Effector memory CD8-positive, alpha-beta T cell (primary cell): Measurements from ENCODE around the gene PIGC.

Experiments used
- ATAC-seq: fragments of 150-1000 bp; cut with Tn5 transposase; replicated peaks from 2 replicates; pipeline ENCODE4 v1.10.0; 2021; ENCODE audit warnings: mild to moderate bottlenecking, moderate library complexity
- DNase-seq, 3 experiments: peaks; one replicate each; pipeline ENCODE4 v3.0.0; 2021
- H3K27ac Mint-ChIP-seq, 2 donors: one replicate each; pipeline ENCODE4 v1.8.0; 2022; ENCODE audit warnings: mild to moderate bottlenecking in 2 of 2, mixed read lengths in 2 of 2, moderate library complexity in 2 of 2
- H3K27me3 Mint-ChIP-seq, 2 donors: one replicate each; pipeline ENCODE4 v1.8.0; 2022; ENCODE audit warnings: mixed read lengths in 2 of 2
- H3K36me3 Mint-ChIP-seq: one replicate; pipeline ENCODE4 v1.8.0; 2022; ENCODE audit warnings: mild to moderate bottlenecking, moderate library complexity, mixed read lengths; ENCODE audit not compliant: insufficient read depth
- H3K4me1 Mint-ChIP-seq, 2 donors: one replicate each; pipeline ENCODE4 v1.8.0; 2022; ENCODE audit warnings: low read depth in 2 of 2, mixed read lengths in 2 of 2
- H3K4me3 Mint-ChIP-seq, 2 donors: one replicate each; pipeline ENCODE4 v1.8.0; 2022; ENCODE audit warnings: mild to moderate bottlenecking in 2 of 2, mixed read lengths in 2 of 2, moderate library complexity in 2 of 2
- H3K9me3 Mint-ChIP-seq, 2 donors: one replicate each; pipeline ENCODE4 v1.8.0; 2022; ENCODE audit warnings: mixed read lengths in 2 of 2

Gene PIGC

DNA sequence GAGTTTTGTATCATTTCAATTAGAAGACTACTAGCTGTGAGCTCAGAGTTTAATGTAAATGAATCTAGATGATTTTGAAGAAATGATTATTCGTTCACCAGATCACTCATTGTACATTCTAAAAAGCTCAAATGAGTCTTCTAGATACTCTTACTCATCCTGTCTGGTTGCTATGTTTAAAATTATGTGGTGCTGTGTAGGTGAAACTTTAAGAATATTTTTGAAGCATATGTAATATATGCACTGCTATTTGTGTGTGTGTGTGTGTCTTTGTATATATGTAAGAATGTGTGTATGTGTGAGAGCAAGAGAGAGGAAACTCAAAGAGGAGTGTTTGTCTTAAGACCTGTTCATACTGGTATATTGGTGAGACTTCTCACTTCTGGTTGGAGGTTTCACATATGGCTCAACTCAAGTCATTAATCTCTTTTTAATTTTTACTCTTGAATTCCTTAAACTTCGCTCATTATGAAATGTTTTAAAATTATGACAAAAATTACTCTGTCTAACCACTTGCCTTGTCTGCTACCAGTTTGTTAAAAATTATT lies 32.0 kb downstream of the PIGC start:
- Mint-ChIP-seq H3K27ac (no peak overlapping the region), H3K4me1 (peaks cover 1 to 4% of the 10 kb centered on the region in 2 donors), H3K9me3 (no peaks in the 10 kb centered on the region), H3K36me3 (no peaks in the 10 kb centered on the region), H3K27me3 (no peaks in the 10 kb centered on the region), H3K4me3 (no peak overlapping the region)
- ATAC-seq (peak; percentile 36), DNase-seq (no peak)

DNA sequence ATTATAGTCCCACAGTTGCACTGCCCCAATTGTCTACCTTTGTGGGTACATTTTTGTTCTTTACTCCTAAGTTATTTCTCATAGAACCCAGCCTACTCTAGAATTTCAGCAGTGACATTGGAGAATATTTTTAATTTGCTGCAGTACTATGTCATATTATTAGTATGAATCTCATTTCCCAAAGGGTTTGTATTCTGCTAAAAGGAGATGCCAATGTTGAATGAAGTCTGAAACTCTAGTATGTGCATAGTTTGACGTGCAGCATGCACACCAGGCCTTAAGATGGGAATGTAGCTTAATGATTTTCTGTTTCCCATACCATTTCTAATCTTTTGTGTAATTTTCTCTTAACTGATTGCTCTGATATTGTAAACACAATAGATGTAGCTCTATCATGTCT lies 33.8 kb downstream of the PIGC start:
- no peak for ATAC-seq
- Mint-ChIP-seq H3K27me3 (no peaks in the 10 kb centered on the region), H3K27ac (no peak overlapping the region), H3K9me3 (no peaks in the 10 kb centered on the region), H3K4me1 (peaks cover 1 to 4% of the 10 kb centered on the region in 2 donors), H3K4me3 (no peak overlapping the region), H3K36me3 (no peaks in the 10 kb centered on the region)
- DNase-seq, result no peak

DNA sequence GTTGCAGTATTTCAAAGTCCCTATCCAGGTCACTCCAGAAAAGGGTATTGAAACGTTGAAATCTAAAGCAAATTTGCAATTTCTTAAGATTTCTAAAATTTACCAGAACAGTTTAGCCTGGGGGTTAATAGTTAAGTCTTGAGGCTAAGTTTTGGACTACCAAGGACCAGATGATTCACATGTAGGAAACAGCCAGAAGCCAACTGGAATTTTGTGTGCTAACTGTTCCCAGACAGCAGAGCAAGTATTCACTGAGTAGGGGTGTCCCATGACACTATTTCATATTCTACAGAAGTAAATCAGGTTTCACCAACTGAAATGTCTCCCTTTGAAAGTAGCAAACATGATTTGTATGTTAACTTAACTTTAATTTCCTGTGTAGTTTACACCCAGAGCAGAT lies 34.9 kb downstream of the PIGC start:
- H3K36me3 Mint-ChIP-seq, result no peaks in the 10 kb centered on the region
- no peak overlapping the region for H3K27ac Mint-ChIP-seq
- H3K27me3 Mint-ChIP-seq, result no peaks in the 10 kb centered on the region
- H3K4me3 Mint-ChIP-seq, result no peak overlapping the region
- no peak for ATAC-seq
- H3K9me3 Mint-ChIP-seq, result no peaks in the 10 kb centered on the region
- DNase-seq, result no peak
- H3K4me1 Mint-ChIP-seq, result peaks cover 3 to 4% of the 10 kb centered on the region in 2 donors

DNA sequence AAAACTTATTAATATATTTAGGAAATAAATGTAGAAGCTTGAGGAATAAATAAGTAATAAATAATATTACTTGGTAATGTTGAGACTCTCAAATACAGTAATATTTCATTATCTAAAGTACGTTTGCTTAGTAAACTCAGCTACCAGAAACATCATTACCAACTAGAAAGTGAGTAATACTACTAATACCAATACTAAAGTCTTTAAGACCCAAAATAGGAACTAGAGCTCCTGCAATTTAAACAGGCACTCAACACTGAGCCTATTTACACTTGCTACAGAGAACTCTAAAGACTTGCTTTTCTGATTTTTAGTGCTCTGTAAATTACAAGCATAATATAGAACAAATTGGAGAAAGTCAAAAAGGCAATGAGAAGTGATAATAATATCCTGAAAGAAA lies 36.9 kb downstream of the PIGC start:
- peaks cover 12 to 14% of the 10 kb centered on the region in 2 donors for H3K4me1 Mint-ChIP-seq

DNA sequence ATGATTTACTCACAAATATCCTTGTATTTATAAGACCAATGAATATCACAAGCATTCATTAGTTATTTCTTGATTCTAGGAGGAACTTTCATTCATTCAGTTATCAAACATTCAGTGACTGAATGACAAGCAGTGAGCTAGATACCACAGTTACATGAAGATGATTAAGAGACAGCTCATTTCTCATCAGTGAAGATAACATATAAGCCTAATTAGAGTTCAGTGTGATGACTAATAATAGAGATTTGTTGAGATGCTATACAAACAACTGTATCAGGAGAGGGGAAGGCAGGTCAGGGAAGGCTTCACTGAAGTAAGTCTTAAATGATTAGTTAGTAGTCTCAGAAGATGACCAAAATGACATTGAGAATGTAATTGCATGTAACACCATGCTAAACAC lies 38.0 kb downstream of the PIGC start:
- Mint-ChIP-seq H3K4me1 (peaks cover 11 to 12% of the 10 kb centered on the region in 2 donors), H3K27me3 (no peaks in the 10 kb centered on the region), H3K27ac (no peak overlapping the region), H3K9me3 (no peaks in the 10 kb centered on the region), H3K4me3 (no peak overlapping the region), H3K36me3 (no peaks in the 10 kb centered on the region)
- no peak for DNase-seq
- ATAC-seq, result no peak

More for the DNA sequence above, 36.9 kb downstream of the PIGC start:
- no peaks in the 10 kb centered on the region for H3K27me3 Mint-ChIP-seq
- ATAC-seq, result no peak
- H3K4me3 Mint-ChIP-seq, result no peak overlapping the region
- no peaks in the 10 kb centered on the region for H3K36me3 Mint-ChIP-seq
- no peak for DNase-seq
- no peaks in the 10 kb centered on the region for H3K9me3 Mint-ChIP-seq
- H3K27ac Mint-ChIP-seq, result no peak overlapping the region

DNA sequence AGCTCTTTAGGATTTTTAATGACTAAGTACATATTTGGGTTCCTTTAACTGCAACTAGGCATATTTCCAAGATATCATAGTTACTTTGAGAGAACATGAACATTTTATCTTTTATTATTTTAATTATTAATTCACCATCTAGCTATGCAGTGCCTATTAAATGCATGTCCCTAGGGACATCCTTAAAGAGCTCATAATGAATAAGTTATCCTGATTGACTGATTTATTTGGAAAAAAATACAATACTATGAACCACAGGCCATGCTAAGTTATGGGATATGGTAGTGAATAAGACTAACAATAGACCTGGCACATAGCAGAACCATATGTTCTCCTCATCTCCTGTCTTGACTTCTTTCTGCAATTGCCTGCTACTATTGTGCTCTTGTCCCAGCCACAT lies 39.7 kb downstream of the PIGC start:
- Mint-ChIP-seq H3K27ac (no peak overlapping the region), H3K4me3 (no peak overlapping the region)
- DNase-seq, result no peak

DNA sequence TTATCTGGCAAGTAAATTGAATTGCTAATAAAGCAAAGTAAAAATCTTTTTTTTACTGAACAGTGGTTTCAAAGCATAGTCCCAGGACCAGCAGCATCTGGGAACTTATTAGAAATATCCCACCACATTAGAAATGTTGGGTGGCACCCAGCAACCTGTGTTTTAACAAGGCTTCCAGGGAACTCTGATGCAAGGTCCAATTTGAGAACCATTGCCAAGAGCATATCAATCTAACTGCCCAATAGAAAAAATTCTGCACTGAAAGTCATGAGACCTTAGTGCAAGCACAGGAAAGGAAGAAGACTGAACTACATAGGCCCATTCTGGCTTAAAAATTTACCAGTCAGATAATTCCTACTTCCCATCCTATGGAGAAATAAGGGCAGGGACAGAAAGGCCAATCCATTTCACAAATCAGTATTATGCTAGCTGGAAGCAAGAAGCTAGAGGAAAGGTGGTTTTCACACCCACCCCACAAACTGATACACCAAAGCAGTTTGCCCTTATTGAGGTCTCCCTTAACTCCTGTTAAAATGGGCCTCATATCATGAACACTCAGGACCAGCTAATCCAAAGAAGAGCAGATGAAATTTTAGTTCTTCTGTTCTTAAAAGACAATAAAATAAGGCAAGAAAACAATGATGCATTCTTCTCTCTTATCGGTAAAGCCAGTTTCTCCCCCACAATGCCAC lies 40.8 kb downstream of the PIGC start:
- DNase-seq (no peak), ATAC-seq (peak; percentile 73)
- H3K27ac Mint-ChIP-seq, result peak overlapping the region in 1 of 2 donors; percentile 47
- H3K4me3 Mint-ChIP-seq, result no peak overlapping the region
- H3K36me3 Mint-ChIP-seq, result no peaks in the 10 kb centered on the region
- no peaks in the 10 kb centered on the region for H3K27me3 Mint-ChIP-seq
- H3K4me1 Mint-ChIP-seq, result peaks cover 18 to 36% of the 10 kb centered on the region in 2 donors
- H3K9me3 Mint-ChIP-seq, result no peaks in the 10 kb centered on the region

More for the DNA sequence above, 39.7 kb downstream of the PIGC start:
- Mint-ChIP-seq H3K9me3 (no peaks in the 10 kb centered on the region), H3K27me3 (no peaks in the 10 kb centered on the region), H3K4me1 (peaks cover 15 to 26% of the 10 kb centered on the region in 2 donors), H3K36me3 (no peaks in the 10 kb centered on the region)
- no peak for ATAC-seq

DNA sequence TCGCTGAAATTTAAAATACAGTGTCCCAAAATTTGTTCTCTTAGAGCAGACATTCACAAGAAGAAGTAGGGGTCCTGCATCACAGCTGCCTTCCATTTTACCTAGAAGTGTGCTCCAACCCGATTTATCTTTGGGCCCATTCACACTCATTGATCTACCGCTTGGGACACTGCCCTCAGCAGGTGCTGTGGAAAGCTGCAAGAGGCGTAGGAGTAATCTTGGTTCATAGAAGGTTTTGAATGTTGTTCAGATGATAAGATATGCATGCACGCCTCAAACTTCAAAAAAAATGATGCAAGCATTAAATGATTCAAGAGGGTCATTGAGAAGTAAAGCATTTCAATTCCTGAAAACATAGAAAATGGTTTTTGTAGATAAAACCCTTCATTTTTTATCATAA lies 42.0 kb downstream of the PIGC start:
- Mint-ChIP-seq H3K9me3 (no peaks in the 10 kb centered on the region), H3K27ac (no peak overlapping the region), H3K4me3 (no peak overlapping the region), H3K36me3 (no peaks in the 10 kb centered on the region), H3K4me1 (peaks cover 18 to 36% of the 10 kb centered on the region in 2 donors), H3K27me3 (no peaks in the 10 kb centered on the region)
- no peak for ATAC-seq
- no peak for DNase-seq

DNA sequence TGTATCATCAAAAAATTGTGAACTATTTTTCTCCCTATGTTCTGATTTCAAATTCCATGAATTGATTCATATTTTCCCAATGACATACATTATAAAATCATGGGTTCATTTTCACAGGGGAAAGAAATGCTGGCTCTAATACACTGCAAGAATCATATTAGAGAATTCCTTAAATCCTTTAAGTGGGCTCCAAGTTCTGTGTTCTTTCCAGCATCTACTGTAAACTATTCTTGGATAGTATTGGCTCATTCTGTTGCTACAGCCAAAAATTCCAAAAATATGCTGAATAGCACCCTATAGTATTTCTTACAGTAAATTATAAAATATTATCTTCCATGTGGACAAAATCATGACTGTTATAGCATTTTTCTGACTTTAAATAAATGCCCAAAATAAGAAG lies 42.4 kb downstream of the PIGC start:
- Mint-ChIP-seq H3K4me3 (no peak overlapping the region), H3K27me3 (no peaks in the 10 kb centered on the region), H3K36me3 (no peaks in the 10 kb centered on the region), H3K27ac (no peak overlapping the region), H3K9me3 (no peaks in the 10 kb centered on the region), H3K4me1 (peaks cover 18 to 36% of the 10 kb centered on the region in 2 donors)
- ATAC-seq (no peak), DNase-seq (no peak)

DNA sequence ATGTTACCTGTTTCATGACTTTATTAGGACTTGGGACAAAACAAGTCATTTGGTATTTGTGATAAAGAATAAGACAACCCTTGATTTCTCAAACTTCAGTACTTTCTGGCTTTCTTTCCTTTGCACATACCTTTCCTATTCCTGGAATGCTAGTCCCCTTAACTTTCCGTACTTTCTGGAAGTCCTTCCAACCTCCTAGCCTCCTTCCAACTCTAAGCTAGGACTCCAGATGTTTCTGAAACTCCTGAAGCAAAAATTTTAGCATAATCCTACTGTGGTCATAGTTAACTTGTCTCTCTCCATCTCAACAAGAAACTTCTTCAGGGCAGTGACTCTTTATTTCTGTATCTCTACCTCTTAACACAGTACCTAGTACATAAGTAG lies 43.2 kb downstream of the PIGC start:
- ATAC-seq (no peak), DNase-seq (no peak)
- Mint-ChIP-seq H3K27me3 (no peaks in the 10 kb centered on the region), H3K36me3 (no peaks in the 10 kb centered on the region), H3K4me1 (peaks cover 18 to 36% of the 10 kb centered on the region in 2 donors), H3K27ac (no peak overlapping the region), H3K4me3 (no peak overlapping the region), H3K9me3 (no peaks in the 10 kb centered on the region)

DNA sequence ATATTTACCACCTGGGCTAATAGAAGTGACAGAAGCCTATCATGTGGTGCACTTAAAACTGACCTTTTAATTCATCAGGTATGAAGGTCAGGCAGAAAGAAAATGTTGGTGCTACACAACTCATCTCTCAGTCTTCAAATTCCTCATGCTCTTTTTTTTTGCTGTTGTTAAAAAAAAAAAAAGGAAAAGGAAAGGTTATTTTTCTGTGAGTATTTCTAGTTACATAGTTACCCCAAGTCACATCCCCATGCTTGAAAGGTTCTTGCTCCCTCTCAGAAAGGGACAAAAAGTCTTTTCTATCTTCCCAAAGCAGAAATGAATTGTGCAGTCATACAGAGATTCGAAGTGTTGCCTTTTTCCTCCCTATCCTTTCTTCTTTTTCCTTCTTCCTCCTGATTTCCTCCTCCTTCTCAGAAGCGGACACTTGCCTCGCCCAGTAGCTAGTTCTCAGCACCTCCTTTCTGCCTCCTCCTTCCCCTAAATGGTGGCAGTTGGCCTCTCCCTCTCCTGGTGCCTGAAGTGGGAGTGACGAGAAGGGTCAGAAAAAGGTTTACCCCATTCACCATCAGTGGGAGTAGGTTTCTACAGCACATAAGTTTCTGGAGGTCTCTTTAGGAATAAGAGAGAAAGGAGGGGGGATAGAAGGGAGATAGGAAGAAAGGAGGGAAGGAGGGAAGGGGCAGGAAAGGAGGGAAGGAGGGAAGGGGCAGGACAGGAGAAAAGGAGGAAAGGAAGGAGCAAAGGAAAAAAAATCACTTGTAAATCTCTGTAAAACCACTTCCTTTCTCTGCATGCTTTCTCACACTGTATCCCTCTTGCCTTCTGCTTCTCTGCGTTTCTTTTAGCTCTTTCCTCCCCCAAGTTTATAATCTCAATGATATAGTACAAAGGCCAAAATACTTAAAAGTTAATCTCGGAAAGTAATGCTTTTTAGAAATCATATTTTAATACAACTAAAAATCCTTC lies 43.8 kb downstream of the PIGC start:
- no peak for DNase-seq
- Mint-ChIP-seq H3K27ac (peak overlapping the region in 1 of 2 donors; percentile 64), H3K27me3 (no peaks in the 10 kb centered on the region), H3K36me3 (no peaks in the 10 kb centered on the region), H3K9me3 (no peaks in the 10 kb centered on the region), H3K4me1 (peaks cover 20 to 37% of the 10 kb centered on the region in 2 donors), H3K4me3 (peak overlapping the region; percentile 25 to 63)
- no peak for ATAC-seq

DNA sequence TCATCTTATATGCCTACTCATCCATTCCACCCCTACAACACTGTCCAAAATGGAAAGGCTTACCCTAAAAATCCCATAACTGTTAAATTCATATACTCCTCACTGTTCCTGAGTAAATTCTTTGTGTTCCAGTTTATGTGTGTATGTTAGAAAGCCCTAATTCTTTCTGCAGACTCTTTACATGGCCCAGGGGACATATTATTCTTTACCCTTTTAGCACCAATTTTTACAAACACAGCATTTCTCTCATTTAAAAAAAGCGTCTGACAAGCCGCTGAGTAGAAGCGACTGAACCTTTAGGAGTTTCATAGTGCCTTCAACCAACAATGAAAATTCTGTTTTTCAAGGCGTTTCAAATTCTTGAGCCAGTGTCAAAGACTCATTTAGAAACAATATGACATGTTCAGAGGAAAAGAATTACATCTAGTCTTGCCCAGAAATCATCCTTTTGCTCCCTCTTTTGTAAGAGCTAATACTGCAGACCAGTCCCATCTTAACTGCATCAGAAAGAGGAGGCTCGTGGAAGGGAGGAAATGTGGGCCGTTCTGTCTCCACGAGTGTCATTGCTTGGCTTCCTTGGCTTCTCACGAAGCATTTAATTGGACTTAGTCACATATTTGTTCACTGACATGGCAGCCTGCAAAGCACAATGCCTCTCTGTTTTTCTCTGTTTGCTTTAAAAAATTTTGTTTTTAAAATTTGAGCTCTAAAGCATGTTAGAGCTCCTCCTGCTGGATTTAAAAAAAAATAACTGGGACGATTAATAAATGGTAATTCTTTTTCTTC lies 44.7 kb downstream of the PIGC start:
- H3K4me3 Mint-ChIP-seq, result peak overlapping the region; percentile 25 to 63
- H3K9me3 Mint-ChIP-seq, result no peaks in the 10 kb centered on the region
- no peaks in the 10 kb centered on the region for H3K36me3 Mint-ChIP-seq
- H3K27me3 Mint-ChIP-seq, result no peaks in the 10 kb centered on the region
- DNase-seq (peak; percentile 4 to 21 (median 7)), ATAC-seq (peak; percentile 49)
- H3K4me1 Mint-ChIP-seq, result peaks cover 26 to 46% of the 10 kb centered on the region in 2 donors
- peak overlapping the region in 1 of 2 donors; percentile 64 for H3K27ac Mint-ChIP-seq

DNA sequence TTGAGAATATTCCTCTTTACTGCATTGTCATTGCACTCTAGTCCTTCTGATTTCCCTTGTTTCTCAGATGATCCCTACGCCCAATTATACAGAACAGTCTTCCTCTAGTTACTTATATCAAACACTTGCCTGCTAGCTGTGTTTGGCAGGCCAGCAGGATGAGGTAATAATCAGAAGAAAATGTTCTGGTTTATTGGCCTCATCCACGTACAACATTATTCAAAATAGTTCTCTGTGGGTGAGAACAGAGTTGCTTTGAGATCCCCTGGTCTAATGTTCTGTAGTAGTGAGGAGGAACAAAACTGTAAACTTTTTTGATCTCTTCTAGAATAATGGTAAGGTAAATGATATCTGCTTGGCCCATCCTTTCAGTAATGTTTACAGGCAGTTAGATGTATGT lies 45.7 kb downstream of the PIGC start:
- H3K4me1 Mint-ChIP-seq, result peaks cover 29 to 50% of the 10 kb centered on the region in 2 donors
- H3K36me3 Mint-ChIP-seq, result no peaks in the 10 kb centered on the region
- H3K27ac Mint-ChIP-seq, result no peak overlapping the region
- H3K4me3 Mint-ChIP-seq, result no peak overlapping the region
- no peaks in the 10 kb centered on the region for H3K27me3 Mint-ChIP-seq
- DNase-seq, result no peak
- no peaks in the 10 kb centered on the region for H3K9me3 Mint-ChIP-seq
- ATAC-seq, result no peak
